Gastroesophageal sphincter (tissue), 3 donors: Measurements from ENCODE around the gene GABBR2.

ENCODE experiments used
- CTCF ChIP-seq, 4 experiments: fragments of 200-600 bp in 2 of 4; fragments of 450-650 bp in 2 of 4; sonication (generic) in 1 of 4; IDR thresholded peaks; one replicate each; pipeline ENCODE4 v1.5.1; 2017 to 2019; ENCODE audit warnings: antibody characterized with exemption in 4 of 4, mild to moderate bottlenecking in 2 of 4, moderate library complexity in 2 of 4
- POLR2AphosphoS5 ChIP-seq: sonication (generic); formaldehyde crosslinking; IDR thresholded peaks from one replicate; pipeline ENCODE4 v1.6.1; 2017; ENCODE audit warnings: antibody characterized with exemption

GRCh38 chr9:98692392-98692791 is 16.3 kb downstream of the GABBR2 start:
- TF ChIP-seq CTCF (IDR thresholded peaks at IDR 0.05) (no peak), POLR2AphosphoS5 (no peak)
